Measurements from ENCODE around the gene IRF6. TPM values are rescaled to one million over a fixed set of nuclear protein-coding genes. Genes with fewer than 3 reads are reported as not detected.

Gene IRF6
- polyA plus RNA-seq, 1 experiment: 1.0 TPM

GRCh38 chr1:209809611-209810010 is 3.7 kb upstream of the IRF6 start:
- no peak overlapping the region for H3K4me3 ChIP-seq (ENCODE audit: low read depth, low read length)
- POLR2A ChIA-PET: no interaction called here
- CTCF ChIA-PET: interaction anchor here (5.9 kb wide), 1 partner anchor 14 kb away, joined by 85 read pairs; no protein-coding TSS in a partner anchor
- H3K9me3 ChIP-seq (ENCODE audit: control insufficient read depth, insufficient read depth, low read length): peaks cover 5% of the 10 kb centered on the region; the same call in 1 of the 2 replicates
- TF ChIP-seq, protein P1, sequence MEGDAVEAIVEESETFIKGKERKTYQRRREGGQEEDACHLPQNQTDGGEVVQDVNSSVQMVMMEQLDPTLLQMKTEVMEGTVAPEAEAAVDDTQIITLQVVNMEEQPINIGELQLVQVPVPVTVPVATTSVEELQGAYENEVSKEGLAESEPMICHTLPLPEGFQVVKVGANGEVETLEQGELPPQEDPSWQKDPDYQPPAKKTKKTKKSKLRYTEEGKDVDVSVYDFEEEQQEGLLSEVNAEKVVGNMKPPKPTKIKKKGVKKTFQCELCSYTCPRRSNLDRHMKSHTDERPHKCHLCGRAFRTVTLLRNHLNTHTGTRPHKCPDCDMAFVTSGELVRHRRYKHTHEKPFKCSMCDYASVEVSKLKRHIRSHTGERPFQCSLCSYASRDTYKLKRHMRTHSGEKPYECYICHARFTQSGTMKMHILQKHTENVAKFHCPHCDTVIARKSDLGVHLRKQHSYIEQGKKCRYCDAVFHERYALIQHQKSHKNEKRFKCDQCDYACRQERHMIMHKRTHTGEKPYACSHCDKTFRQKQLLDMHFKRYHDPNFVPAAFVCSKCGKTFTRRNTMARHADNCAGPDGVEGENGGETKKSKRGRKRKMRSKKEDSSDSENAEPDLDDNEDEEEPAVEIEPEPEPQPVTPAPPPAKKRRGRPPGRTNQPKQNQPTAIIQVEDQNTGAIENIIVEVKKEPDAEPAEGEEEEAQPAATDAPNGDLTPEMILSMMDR (IDR thresholded peaks at IDR 0.05; ENCODE audit: low read depth, low read length): no peak
- no peak overlapping the region for H3K27ac ChIP-seq (ENCODE audit: low read depth, low read length)
- no peaks in the 10 kb centered on the region for H3K27me3 ChIP-seq (ENCODE audit: control insufficient read depth, insufficient read depth, low read length)
- no peak for DNase-seq (ENCODE audit: low read depth, low spot score)

DNA sequence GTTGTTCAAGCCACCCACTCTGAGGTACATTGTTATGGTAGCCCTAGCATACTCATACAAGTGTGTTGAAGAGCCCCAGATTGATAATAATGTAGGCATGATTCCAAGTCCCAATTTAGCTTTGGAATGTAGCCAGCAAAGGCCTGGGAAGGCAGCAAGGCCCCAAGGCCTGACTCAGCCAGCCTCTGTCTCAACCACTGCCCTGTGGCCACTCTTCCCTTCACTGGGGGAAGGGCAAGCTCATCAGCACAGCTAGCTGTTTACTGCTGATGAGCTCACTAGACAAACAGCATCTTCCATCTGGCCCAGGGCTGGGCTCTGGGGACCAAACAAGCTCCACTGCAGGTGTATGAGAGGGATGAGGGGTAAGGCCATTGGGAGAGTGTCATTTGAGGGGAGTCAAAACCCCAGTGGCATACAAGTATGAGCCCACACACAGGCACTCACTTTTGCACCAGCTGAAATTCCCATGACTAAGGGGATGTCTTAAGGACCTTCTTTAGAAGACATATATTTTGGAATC is 2.2 kb upstream of the IRF6 start:
- peak; percentile 85 for DNase-seq (ENCODE audit: low read depth, low spot score)
- H3K4me3 ChIP-seq (ENCODE audit: low read depth, low read length): no peak overlapping the region
- CTCF ChIA-PET: interaction anchor here (0.6 to 5.9 kb wide), 11 partner anchors 12 to 1429 kb away, joined by 3 to 85 read pairs (median 4); partner anchors contain the start of gene UTP25
- POLR2A ChIA-PET: interaction anchor here (0.6 to 1.4 kb wide), 4 partner anchors 20 to 133 kb away, joined by 3 to 11 read pairs (median 3); partner anchors contain the start of genes G0S2 and UTP25
- H3K9me3 ChIP-seq (ENCODE audit: control insufficient read depth, insufficient read depth, low read length): peaks cover 5% of the 10 kb centered on the region; the same call in 1 of the 2 replicates
- TF ChIP-seq, protein P1 (IDR thresholded peaks at IDR 0.05; ENCODE audit: low read depth, low read length): no peak
- H3K27ac ChIP-seq (ENCODE audit: low read depth, low read length): no peak overlapping the region
- no peaks in the 10 kb centered on the region for H3K27me3 ChIP-seq (ENCODE audit: control insufficient read depth, insufficient read depth, low read length)

GRCh38 chr1:209807509-209807908 is 1.6 kb upstream of the IRF6 start:
- CTCF ChIA-PET: interaction anchor here (0.6 to 5.9 kb wide), 7 partner anchors 13 to 1430 kb away, joined by 3 to 85 read pairs (median 6); partner anchors contain the start of gene UTP25
- Histone ChIP-seq H3K4me3 (ENCODE audit: low read depth, low read length) (no peak overlapping the region), H3K9me3 (ENCODE audit: control insufficient read depth, insufficient read depth, low read length) (peaks cover 5% of the 10 kb centered on the region; the same call in 1 of the 2 replicates), H3K27ac (ENCODE audit: low read depth, low read length) (no peak overlapping the region), H3K27me3 (ENCODE audit: control insufficient read depth, insufficient read depth, low read length) (no peaks in the 10 kb centered on the region)
- POLR2A ChIA-PET: interaction anchor here (0.6 to 1.4 kb wide), 4 partner anchors 20 to 132 kb away, joined by 3 to 11 read pairs (median 4); partner anchors contain the start of genes G0S2 and UTP25
- TF ChIP-seq, protein P1 (IDR thresholded peaks at IDR 0.05; ENCODE audit: low read depth, low read length): no peak
- DNase-seq (ENCODE audit: low read depth, low spot score): no peak

GRCh38 chr1:209805341-209805781 is 581 bp downstream of the IRF6 start:
- Histone ChIP-seq H3K9me3 (ENCODE audit: control insufficient read depth, insufficient read depth, low read length) (peaks cover 5% of the 10 kb centered on the region; the same call in 1 of the 2 replicates), H3K27me3 (ENCODE audit: control insufficient read depth, insufficient read depth, low read length) (no peaks in the 10 kb centered on the region), H3K27ac (ENCODE audit: low read depth, low read length) (no peak overlapping the region), H3K4me3 (ENCODE audit: low read depth, low read length) (peak overlapping the region; percentile 54)
- no peak for DNase-seq (ENCODE audit: low read depth, low spot score)
- TF ChIP-seq, protein P1 (IDR thresholded peaks at IDR 0.05; ENCODE audit: low read depth, low read length): no peak
- ChIA-PET POLR2A (no interaction called here), CTCF (interaction anchor here (1.1 to 5.9 kb wide), 4 partner anchors 18 to 71 kb away, joined by 3 to 85 read pairs (median 3); no protein-coding TSS in a partner anchor)

GRCh38 chr1:209803568-209803967 is 2.4 kb downstream of the IRF6 start:
- DNase-seq (ENCODE audit: low read depth, low spot score): no peak
- ChIA-PET POLR2A (no interaction called here), CTCF (interaction anchor here (4.3 kb wide), 1 partner anchor 20 kb away, joined by 35 read pairs; no protein-coding TSS in a partner anchor)
- Histone ChIP-seq H3K27ac (ENCODE audit: low read depth, low read length) (no peak overlapping the region), H3K4me3 (ENCODE audit: low read depth, low read length) (no peak overlapping the region), H3K9me3 (ENCODE audit: control insufficient read depth, insufficient read depth, low read length) (peaks cover 5% of the 10 kb centered on the region; the same call in 1 of the 2 replicates), H3K27me3 (ENCODE audit: control insufficient read depth, insufficient read depth, low read length) (no peaks in the 10 kb centered on the region)
- TF ChIP-seq, protein P1 (IDR thresholded peaks at IDR 0.05; ENCODE audit: low read depth, low read length): no peak
